Mucosa of stomach (tissue), 1 donor: Measurements from ENCODE around the gene RILPL1.

ENCODE experiments used
- H3K27me3 ChIP-seq: one replicate; pipeline ENCODE4 v1.7.0; 2013; ENCODE audit warnings: mild to moderate bottlenecking, low read length; ENCODE audit not compliant: control insufficient read depth, insufficient read depth
- H3K36me3 ChIP-seq: one replicate; pipeline ENCODE4 v1.7.0; 2013; ENCODE audit warnings: low read length; ENCODE audit not compliant: control insufficient read depth, insufficient read depth
- H3K4me1 ChIP-seq: one replicate; pipeline ENCODE4 v1.7.0; 2013; ENCODE audit warnings: mild to moderate bottlenecking, low read length; ENCODE audit not compliant: control insufficient read depth, insufficient read depth
- H3K4me3 ChIP-seq: one replicate; pipeline ENCODE4 v1.7.0; 2013; ENCODE audit warnings: low read length
- H3K9ac ChIP-seq: one replicate; pipeline ENCODE4 v1.7.0; 2013; ENCODE audit warnings: mild to moderate bottlenecking, low read length, moderate library complexity
- H3K9me3 ChIP-seq: one replicate; pipeline ENCODE4 v1.7.0; 2013; ENCODE audit warnings: mild to moderate bottlenecking, low read length, moderate library complexity; ENCODE audit not compliant: control insufficient read depth
- donor health status: Pancreatic carcinoma.

RILPL1 gene

GRCh38 chr12:123427036-123427769 is 106.3 kb downstream of the RILPL1 start:
- H3K4me1 ChIP-seq = no peaks in the 10 kb centered on the region
- no peaks in the 10 kb centered on the region for H3K36me3 ChIP-seq
- no peak overlapping the region for H3K9ac ChIP-seq
- H3K9me3 ChIP-seq = no peaks in the 10 kb centered on the region
- no peaks in the 10 kb centered on the region for H3K27me3 ChIP-seq
- no peak overlapping the region for H3K4me3 ChIP-seq

DNA sequence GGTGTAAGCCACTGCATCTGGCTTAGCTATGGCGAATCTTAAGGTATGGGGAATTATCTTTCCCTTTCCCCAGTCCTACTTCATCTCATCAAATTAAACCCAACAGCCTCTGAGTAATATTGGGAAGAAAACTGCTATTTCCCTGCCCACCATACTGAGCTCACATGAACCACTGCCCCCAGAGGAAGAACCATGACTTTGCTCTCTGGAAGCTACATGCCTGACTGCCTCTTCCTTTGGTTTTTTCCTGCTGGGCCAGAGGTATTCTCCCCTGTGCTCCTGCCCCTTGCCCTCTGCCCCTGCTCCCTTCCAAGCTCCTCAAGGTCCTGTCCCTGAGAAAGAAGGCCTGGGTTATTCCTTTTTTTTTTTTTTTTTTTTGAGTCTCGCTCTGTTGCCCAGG is 112.2 kb downstream of the RILPL1 start:
- Histone ChIP-seq H3K4me1 (no peaks in the 10 kb centered on the region), H3K27me3 (no peaks in the 10 kb centered on the region), H3K9ac (no peak overlapping the region), H3K4me3 (no peak overlapping the region), H3K36me3 (no peaks in the 10 kb centered on the region), H3K9me3 (no peaks in the 10 kb centered on the region)
